HepG2 (cell line): ENCODE data around the gene RBM23. TPM values are rescaled to one million over a fixed set of nuclear protein-coding genes. Genes with fewer than 3 reads are reported as not detected.

Source experiments
- ATF7 ChIP-seq, 2 experiments: fragments of 450-650 bp in 1 of 2; sonication (generic) in 1 of 2; formaldehyde crosslinking in 1 of 2; IDR thresholded peaks; 2 replicates each; pipeline versions ENCODE4 v1.4.0 to v1.6.1; 2016 to 2020; ENCODE audit warnings: antibody characterized with exemption in 1 of 2, mild to moderate bottlenecking in 1 of 2, missing genetic modification reagents in 1 of 2
- CBX1 ChIP-seq: IDR thresholded peaks from one replicate; pipeline ENCODE4 v1.6.1; 2016; ENCODE audit warnings: antibody characterized with exemption, low read depth
- HMG20B ChIP-seq: conservative IDR thresholded peaks from 2 replicates; pipeline ENCODE4 v1.6.1; 2016; ENCODE audit warnings: missing genetic modification reagents, missing compliant biosample characterization
- IRF1 ChIP-seq: sonication (generic); formaldehyde crosslinking; IDR thresholded peaks from 2 replicates; pipeline ENCODE4 v1.4.0; 2020; ENCODE audit warnings: low read depth, mild to moderate bottlenecking, missing genetic modification reagents
- MED1 ChIP-seq: sonication (generic); formaldehyde crosslinking; IDR thresholded peaks from 2 replicates; pipeline ENCODE4 v1.4.0; 2020; ENCODE audit warnings: missing genetic modification reagents
- NRL ChIP-seq: sonication (generic); formaldehyde crosslinking; IDR thresholded peaks from 2 replicates; pipeline ENCODE4 v1.5.0; 2020; ENCODE audit warnings: missing genetic modification reagents, mild to moderate bottlenecking, moderate library complexity, borderline replicate concordance
- PITX1 ChIP-seq: sonication (generic); formaldehyde crosslinking; IDR thresholded peaks from 2 replicates; pipeline ENCODE4 v1.5.1; 2020; ENCODE audit warnings: mild to moderate bottlenecking, missing genetic modification reagents
- SNAPC4 ChIP-seq: sonication (generic); formaldehyde crosslinking; IDR thresholded peaks from 2 replicates; pipeline ENCODE4 v1.4.0; 2020; ENCODE audit warnings: mild to moderate bottlenecking, missing genetic modification reagents
- SP1 ChIP-seq, 2 experiments: fragments of 450-650 bp in 1 of 2; sonication (generic) in 1 of 2; formaldehyde crosslinking in 1 of 2; IDR thresholded peaks; 2 replicates each; pipeline versions ENCODE4 v1.4.0 to v1.6.1; 2016 to 2020; ENCODE audit warnings: missing genetic modification reagents in 1 of 2
- ZNF143 ChIP-seq: sonication (generic); formaldehyde crosslinking; IDR thresholded peaks from 2 replicates; pipeline ENCODE4 v1.4.0; 2020; ENCODE audit warnings: missing genetic modification reagents
- ZNF225 ChIP-seq: sonication (generic); formaldehyde crosslinking; IDR thresholded peaks from 2 replicates; pipeline ENCODE4 v1.4.0; 2020; ENCODE audit warnings: mild to moderate bottlenecking, missing genetic modification reagents
- ZNF343 ChIP-seq: sonication (generic); formaldehyde crosslinking; IDR thresholded peaks from 2 replicates; pipeline ENCODE4 v1.4.0; 2020; ENCODE audit warnings: mild to moderate bottlenecking, missing genetic modification reagents
- ZNF543 ChIP-seq: sonication (generic); formaldehyde crosslinking; IDR thresholded peaks from 2 replicates; pipeline ENCODE4 v1.4.0; 2020; ENCODE audit warnings: mild to moderate bottlenecking, missing genetic modification reagents
- ZNF569 ChIP-seq: sonication (generic); formaldehyde crosslinking; IDR thresholded peaks from 2 replicates; pipeline ENCODE4 v1.5.0; 2020; ENCODE audit warnings: mild to moderate bottlenecking, missing genetic modification reagents, moderate library complexity, borderline replicate concordance
- ZNF7 ChIP-seq: IDR thresholded peaks from 2 replicates; pipeline ENCODE4 v1.6.1; 2016; ENCODE audit warnings: missing biosample characterization, missing genetic modification reagents
- ZNF768 ChIP-seq: sonication (generic); formaldehyde crosslinking; IDR thresholded peaks from 2 replicates; pipeline ENCODE4 v1.4.0; 2020; ENCODE audit warnings: missing genetic modification reagents
- ZNF788 ChIP-seq: sonication (generic); formaldehyde crosslinking; IDR thresholded peaks from 2 replicates; pipeline ENCODE4 v1.5.0; 2020; ENCODE audit warnings: mild to moderate bottlenecking, missing genetic modification reagents, borderline replicate concordance
- ZSCAN30 ChIP-seq: sonication (generic); formaldehyde crosslinking; IDR thresholded peaks from 2 replicates; pipeline ENCODE4 v1.5.0; 2020; ENCODE audit warnings: mild to moderate bottlenecking, missing genetic modification reagents
- polyA plus RNA-seq, 8 experiments: library from polyadenylated mRNA; depleted of rRNA in 3 of 8; stranded (reverse) in 7 of 8; unstranded in 1 of 8; fragments of >200 nt; fragmentation: Illumina TruSeq in 4 of 8; extraction: Trizol in 4 of 8; gene quantifications; 2 replicates each; pipeline versions ENCODE4 v1.2.1 to v1.2.3, GENCODE V29; 2011 to 2016; ENCODE audit warnings: low read depth in 4 of 8, missing spikeins in 1 of 8, mixed read lengths in 1 of 8; ENCODE audit not compliant: insufficient read depth in 1 of 8
- total RNA-seq, 5 experiments: library from RNA; depleted of rRNA; stranded (reverse); fragments of >200 nt; fragmentation: Illumina TruSeq; extraction: Trizol; gene quantifications; 2 replicates each; pipeline ENCODE4 v1.2.3, GENCODE V29; 2016; ENCODE audit warnings: low read depth in 1 of 5
- TF ChIP-seq, protein P1 (sequence below): conservative IDR thresholded peaks from 2 replicates; pipeline ENCODE4 v1.6.1; 2018; ENCODE audit warnings: missing genetic modification reagents

The RBM23 gene
- total and polyA plus RNA-seq, 2 of the 13 experiments (the other 11 are each of a cell fraction or from before 2014, with no cell fraction given), result 1.5 to 2.1 TPM

DNA sequence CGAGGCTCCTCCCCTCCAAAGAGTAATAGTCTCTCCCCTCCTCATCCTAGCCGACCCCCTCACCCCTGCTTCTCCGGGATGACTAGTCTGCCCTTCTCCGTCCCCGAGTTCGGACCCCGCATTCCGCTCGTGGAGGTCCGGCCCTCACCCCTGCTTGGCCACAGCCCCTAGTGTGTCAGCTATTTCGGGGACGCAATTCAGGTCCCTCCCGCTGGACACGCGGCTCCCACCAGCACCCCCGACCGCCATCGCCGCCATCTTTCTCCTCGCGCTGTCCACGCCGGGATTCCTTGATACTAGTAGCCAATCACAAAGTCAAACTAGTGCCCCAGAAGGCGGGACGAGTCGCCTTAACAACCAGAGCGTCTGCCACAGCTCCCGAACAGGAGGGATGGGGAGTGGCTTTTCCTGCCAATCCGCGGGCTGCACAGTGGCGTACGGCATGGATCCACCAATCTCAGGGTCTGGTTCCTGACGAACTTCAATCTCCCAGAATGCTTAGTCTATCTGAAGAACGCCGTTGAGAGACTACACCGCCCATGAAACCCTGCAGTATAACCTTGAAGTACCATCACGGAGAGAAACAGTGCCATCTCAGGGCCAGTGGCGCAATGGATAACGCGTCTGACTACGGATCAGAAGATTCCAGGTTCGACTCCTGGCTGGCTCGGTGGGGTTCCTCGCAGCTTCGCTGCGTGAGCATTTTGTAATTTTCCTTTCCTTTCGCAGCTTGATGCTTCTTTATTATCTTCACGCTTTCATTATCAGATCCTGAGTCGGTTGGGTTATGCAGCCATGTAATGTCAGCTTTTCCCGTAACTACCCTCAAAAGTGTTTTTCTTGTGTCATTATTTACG, 10.4 kb upstream of the RBM23 start, which contains the start of gene PRMT5 (continued):
- TF ChIP-seq SNAPC4 (CRISPR knock-in tag), result peak; percentile 91; the same call in 1 of the 2 replicates
- peak; percentile 99 for TF ChIP-seq NRL (CRISPR knock-in tag)
- TF ChIP-seq ZNF143 (CRISPR knock-in tag), result peak; percentile 94
- peak; percentile 98 for TF ChIP-seq ZNF543
- TF ChIP-seq CBX1, result peak; percentile 99
- TF ChIP-seq SP1 (IDR thresholded peaks at IDR 0.05), result no peak
- peak; percentile 88 for TF ChIP-seq SP1 (CRISPR knock-in tag; IDR thresholded peaks at IDR 0.05)
- peak; percentile 48; the same call in 1 of the 2 replicates for TF ChIP-seq ZNF7 (CRISPR knock-in tag)
- TF ChIP-seq ZNF788 (CRISPR knock-in tag), result peak; percentile 98
- peak; percentile 94 for TF ChIP-seq ZSCAN30 (CRISPR knock-in tag)
- peak; percentile 82 for TF ChIP-seq ZNF768
- peak; percentile 92 for TF ChIP-seq PITX1 (CRISPR knock-in tag)
- TF ChIP-seq ZNF225 (CRISPR knock-in tag), result peak; percentile 99
- peak; percentile 95 for TF ChIP-seq MED1 (CRISPR knock-in tag)
- TF ChIP-seq, protein P1, sequence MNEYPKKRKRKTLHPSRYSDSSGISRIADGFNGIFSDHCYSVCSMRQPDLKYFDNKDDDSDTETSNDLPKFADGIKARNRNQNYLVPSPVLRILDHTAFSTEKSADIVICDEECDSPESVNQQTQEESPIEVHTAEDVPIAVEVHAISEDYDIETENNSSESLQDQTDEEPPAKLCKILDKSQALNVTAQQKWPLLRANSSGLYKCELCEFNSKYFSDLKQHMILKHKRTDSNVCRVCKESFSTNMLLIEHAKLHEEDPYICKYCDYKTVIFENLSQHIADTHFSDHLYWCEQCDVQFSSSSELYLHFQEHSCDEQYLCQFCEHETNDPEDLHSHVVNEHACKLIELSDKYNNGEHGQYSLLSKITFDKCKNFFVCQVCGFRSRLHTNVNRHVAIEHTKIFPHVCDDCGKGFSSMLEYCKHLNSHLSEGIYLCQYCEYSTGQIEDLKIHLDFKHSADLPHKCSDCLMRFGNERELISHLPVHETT (CRISPR knock-in tag), result peak; percentile 88
- peak; percentile 91 for TF ChIP-seq HMG20B (CRISPR knock-in tag)
- no peak for TF ChIP-seq ATF7 (IDR thresholded peaks at IDR 0.05)
- TF ChIP-seq ATF7 (CRISPR knock-in tag; IDR thresholded peaks at IDR 0.05), result peak; percentile 90
- peak; percentile 91; the same call in 1 of the 2 replicates for TF ChIP-seq ZNF569 (CRISPR knock-in tag)
- TF ChIP-seq ZNF343 (CRISPR knock-in tag), result peak; percentile 93
- TF ChIP-seq IRF1 (CRISPR knock-in tag), result peak; percentile 89; the same call in 1 of the 2 replicates
